HG02970 (cell line): ENCODE measurements around the gene RETREG3.

Source experiments
- ATAC-seq: cut with Tn5 transposase; IDR thresholded peaks from one replicate; pipeline ENCODE4 v1.9.1; 2021; ENCODE audit warnings: mild to moderate bottlenecking, moderate library complexity, moderate number of reproducible peaks; ENCODE audit not compliant: unreplicated experiment, low FRiP score

Gene RETREG3

GRCh38 chr17:42536372-42537155 lies 72.6 kb downstream of the RETREG3 start:
- peak; percentile 50 for ATAC-seq

- peak; percentile 83 for ATAC-seq
Observed at GRCh38 chr17:42536048-42536371, 73.2 kb downstream of the RETREG3 start, which contains the start of gene NAGLU. Gene NAGLU, plus strand, starts transcription at chr17:42536241. Its CDS starts 32 bp downstream, at chr17:42536273.

- ATAC-seq: no peak
Observed at GRCh38 chr17:42535155-42536047, 73.8 kb downstream of the RETREG3 start.

DNA sequence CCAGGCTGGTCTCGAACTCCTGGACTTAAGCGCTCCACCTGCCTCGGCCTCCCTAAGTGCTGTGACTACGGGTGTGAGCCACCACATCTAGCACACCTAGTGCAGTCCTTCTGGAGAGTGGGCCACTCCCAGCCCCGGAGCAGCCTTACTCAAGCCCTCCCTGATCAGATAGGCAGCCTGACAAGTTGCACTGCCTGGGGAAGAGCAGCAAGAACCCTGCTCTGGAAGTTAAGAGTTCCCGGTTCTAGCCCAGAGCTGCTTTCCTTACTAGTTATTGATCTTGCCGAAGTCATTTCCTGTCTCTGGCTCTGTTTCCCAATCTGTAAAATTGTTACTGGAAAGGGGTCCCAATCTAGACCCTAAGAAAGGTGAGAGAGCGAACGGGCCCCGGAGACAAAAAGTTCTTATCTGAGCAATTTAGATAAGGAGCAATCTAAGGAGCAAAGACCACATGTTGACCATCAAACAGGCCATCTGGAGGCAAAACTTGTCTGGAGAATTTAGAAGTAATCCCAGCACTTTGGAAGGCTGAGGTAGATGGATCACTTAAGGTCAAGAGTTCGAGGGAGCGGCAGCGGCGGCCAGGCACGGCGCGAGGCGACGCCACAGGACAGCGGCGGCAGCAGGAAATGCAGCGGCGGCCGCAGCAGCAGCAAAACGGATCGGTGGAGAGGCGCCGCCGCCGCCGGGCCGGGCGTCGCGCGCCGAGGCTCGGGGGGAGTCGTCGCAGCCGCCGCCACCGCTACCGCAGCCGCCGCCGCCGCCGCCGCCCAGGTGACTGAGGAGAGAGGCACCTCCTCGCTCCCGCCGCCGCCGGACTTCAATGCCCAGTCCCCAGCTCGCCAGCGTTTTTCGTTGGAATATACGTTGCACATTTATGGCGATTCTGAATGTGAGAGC lies 77.5 kb downstream of the RETREG3 start:
- no peak for ATAC-seq

DNA sequence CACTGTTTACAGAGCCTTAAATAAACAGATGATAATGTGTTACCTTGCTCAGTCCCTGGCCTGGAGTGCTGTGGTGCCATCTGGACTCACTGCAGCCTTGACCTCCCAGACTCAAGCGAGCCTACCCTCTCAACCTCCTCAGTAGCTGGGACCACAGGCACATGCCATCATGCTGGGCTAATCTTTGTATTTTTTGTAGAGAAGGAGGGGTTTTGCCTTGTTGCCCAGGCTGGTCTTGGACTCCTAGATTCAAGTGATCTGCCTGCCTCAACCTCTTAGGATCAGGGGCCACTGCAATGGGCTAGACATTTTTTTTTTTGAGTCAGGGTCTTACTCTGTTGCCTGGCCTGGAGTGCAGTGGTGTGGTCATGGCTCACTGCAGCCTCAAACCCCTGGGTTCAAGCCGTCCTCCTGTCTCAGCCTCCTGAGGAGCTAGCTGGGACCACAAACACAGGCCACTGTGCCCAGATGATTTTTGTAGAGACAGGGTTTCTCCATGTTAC lies 78.2 kb downstream of the RETREG3 start:
- ATAC-seq: no peak
